Cardiac septum (tissue), 1 donor: ENCODE data around the gene MAD1L1. TPM values are rescaled to one million over a fixed set of nuclear protein-coding genes. Genes with fewer than 3 reads are reported as not detected.

Source experiments
- DNase-seq: peaks from one replicate; pipeline ENCODE4 v3.0.0-alpha.2; 2020; ENCODE audit warnings: low spot score
- intact Hi-C: fragments of 100-400 bp; cut with DNase I; formaldehyde crosslinking; loops from one replicate; pipeline ENCODE4 v1.14.0; 2022
- total RNA-seq: library from RNA; stranded (reverse); fragmentation: NEBNext Ultra II Directional; extraction: Animal tissue kit (Norgen Biotek cat#: 25700); gene quantifications from one replicate; pipeline ENCODE4 v1.2.1, GENCODE V29; 2021
- donor health status: DM: no; HTN: no; CAD: no.

The MAD1L1 gene
- total RNA-seq, 1 donor from 2014 or later, result 13.5 TPM

DNA sequence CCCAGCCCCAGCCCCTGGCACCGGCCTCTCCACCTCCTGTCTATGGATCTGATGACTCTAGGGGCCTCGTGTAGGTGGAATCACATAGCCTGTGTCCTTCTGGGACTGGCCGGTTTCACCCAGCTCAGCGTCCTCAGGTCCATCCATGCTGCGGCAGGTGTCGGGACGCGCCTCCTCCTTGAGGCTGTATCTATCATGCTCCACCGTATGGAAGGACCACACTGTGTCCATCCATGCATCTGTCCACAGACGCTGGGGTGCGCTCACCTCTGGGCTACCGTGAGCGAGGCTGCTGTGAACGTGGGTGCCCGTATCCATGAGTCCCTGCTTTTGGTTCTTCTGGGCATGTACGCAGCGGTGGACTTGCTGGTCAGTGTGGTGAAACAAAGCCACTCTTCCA is 281.1 kb downstream of the MAD1L1 start:
- intact Hi-C loops, result no loop called here
- DNase-seq, result no peak

DNA sequence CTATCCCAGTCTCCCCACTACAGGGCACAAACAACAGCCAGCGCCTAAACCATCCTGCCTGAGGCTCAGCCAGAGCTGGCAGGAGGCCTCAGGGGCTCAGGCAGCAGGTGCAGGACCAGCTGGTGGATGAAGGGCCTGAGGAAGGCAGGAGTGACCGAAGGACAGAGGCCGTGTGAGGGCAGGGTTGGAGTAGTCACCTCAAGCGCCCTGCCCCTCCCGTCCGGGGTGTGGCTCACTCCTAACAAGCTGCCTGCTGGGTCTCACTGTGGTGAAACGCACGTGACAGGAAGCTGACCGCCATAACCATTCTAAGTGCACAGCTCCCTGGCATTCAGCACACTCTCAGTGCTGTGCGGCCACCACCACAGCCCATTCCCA is 281.6 kb downstream of the MAD1L1 start:
- intact Hi-C loops, result no loop called here
- no peak for DNase-seq

DNA sequence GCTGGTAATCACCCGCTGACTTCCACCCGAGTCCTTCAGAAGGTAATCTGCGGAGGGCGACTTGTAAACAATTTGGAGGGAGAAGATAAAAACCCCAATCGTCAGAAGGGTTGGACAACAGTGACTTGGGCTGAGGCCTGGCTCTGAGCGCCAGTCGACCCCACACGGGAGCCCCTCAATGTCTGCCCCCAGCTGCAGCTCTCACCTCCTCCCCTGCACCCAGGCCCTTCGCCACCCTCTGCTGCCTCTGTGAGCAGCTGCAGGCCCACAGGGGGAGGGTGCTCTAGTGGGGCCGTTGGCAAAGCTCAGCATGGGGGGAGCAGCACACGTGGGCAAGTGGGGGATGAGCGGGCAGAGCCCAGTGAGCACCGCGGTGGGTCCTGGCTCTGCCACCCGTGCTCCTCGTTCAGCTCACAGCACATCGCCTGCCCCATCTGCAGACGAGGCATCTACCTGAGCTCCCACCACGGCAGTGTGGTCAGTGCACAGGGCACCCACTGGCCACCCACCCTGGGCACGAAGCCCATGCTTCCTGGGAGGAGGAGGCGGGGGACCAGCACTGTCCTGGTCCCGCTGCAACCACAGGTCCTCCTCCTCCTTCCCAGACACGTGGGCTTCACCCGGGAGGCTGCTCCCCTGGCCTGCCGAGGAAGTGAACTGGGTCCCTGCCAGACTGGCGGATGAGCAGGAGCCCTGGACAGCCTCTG is 282.1 kb downstream of the MAD1L1 start:
- no peak for DNase-seq
- intact Hi-C loops, result no loop called here

DNA sequence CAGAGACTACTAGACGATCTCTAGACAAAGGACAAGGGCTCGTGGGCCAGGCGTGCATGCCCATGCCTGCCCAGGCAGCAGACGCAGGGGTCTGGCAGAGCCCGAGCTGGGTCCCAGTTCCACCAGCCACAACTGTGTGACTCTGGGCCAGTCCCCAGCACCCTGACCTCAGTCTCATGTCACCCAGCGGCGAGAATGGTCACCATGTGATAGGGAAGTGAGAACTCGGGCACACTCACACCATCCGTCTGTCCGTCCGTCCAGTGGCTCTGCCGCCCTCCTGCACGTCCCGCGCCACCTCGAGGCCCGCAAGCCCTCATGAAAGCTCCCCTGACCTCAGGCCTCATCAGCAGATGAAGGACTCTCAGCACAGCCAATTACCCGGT is 282.7 kb downstream of the MAD1L1 start:
- no peak for DNase-seq

DNA sequence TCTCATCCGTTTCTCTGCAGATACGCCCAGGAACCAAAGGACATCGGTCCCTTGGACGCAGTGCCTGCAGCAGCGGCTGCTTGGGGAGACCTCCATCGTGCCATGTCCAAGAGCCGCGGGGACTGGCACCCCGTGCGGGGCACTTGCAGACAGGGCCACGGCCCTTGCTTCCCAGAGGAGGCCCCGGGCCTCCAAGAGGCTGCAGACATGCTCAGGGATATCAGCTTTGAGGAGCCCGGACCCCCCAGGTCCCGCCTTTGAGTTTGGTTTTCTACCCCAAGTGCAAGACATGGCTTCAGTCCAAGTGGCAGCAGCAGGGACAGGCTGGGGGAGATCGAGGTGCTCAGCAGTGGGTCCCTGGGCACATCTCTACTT is 283.1 kb downstream of the MAD1L1 start:
- intact Hi-C loops, result no loop called here
- no peak for DNase-seq

More for the DNA sequence above, 282.7 kb downstream of the MAD1L1 start:
- intact Hi-C loops, result no loop called here

DNA sequence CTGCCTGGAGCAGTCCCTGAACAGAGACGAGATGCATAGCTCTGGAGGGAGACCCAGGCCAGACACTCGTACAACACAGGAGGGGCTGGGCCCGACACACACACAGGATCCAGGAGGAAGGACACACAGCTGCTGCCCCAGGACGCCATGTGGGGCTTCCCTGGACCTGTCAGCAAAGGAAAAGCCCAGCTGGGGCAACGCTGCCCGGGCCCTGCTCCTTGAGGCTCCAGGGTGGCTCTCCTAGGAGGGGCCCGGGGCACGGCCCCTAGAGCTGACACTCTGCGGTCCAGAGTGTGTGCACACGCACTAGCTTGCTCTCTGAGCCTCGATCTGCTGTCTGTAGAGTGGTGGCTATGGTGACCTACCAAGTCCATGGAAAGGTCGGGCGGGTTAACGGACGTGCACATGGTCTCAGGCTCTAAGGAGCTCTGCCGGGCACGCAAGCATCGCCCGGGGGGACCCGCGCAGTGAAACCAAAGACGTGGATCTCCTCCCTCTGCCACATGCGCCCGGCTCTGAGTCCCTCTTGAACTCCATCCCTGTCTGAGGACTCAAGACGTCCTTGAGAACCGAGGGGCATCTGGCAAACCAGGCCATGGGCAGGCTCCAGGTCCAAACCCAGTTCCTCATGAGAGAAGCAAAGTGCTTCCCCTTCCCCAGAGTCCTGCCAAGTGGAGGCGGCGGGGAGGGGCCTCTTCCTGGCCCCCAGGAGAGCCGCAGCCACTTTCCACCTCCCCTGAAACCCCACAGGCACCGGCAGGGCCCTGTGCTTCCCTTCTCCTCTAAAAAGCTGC is 283.7 kb downstream of the MAD1L1 start:
- peak; percentile 62 for DNase-seq
- intact Hi-C loops, result no loop called here

DNA sequence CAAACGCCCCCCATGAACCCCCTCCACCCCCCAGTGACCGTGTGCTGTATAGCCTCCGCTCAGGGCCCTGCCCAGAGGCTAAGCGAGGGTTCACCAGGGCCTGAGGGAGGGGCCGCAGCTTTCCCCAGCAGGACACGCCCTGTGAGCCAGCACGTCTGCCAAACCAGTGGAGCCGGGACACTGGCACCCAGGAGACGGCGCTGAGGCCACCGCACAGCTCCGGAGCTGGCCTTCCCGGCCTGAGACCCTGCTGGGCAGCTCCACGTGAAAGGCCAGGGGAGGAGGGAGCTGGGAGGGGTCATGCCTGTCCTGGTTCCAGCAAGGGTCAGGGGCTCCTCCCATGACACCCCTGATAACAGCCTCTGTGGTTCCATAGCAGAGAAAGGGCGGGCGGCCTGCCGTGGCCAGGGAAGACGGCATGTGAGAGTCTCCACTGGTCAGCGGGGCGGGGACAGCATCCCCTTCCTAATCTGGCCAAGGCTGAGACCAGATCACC is 284.4 kb downstream of the MAD1L1 start:
- intact Hi-C loops, result no loop called here
- DNase-seq, result peak; percentile 75

DNA sequence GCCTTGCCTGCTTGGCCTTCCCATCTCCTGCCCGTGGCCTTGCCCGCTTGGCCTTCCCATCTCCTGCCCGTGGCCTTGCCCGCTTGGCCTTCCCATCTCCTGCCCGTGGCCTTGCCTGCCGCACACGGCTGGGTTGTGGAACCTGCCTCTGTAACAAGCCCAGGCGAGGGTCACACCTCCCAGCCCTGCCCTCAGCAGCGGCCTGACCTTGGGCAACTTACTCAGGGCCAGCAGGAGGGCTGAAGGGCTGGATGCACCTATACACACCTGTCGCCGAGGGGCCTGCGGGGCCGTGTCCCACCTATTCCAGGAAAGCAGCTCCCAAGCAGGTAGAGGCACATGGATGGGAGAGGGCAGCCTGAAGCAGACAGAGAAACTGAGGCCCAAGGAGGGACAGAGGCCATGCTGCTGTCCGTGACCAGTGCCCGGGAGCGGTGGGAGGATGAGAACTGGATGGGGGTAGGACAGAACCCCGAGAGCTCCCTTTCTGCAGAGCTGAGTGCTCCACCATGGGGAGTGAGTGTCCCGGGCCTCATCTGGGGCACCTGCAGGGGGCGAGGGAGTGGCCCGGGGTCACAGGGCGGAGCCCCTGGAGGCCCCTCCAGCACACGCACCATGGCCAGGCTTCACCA is 285.0 kb downstream of the MAD1L1 start:
- peak; percentile 66 for DNase-seq
- intact Hi-C loops, result no loop called here

DNA sequence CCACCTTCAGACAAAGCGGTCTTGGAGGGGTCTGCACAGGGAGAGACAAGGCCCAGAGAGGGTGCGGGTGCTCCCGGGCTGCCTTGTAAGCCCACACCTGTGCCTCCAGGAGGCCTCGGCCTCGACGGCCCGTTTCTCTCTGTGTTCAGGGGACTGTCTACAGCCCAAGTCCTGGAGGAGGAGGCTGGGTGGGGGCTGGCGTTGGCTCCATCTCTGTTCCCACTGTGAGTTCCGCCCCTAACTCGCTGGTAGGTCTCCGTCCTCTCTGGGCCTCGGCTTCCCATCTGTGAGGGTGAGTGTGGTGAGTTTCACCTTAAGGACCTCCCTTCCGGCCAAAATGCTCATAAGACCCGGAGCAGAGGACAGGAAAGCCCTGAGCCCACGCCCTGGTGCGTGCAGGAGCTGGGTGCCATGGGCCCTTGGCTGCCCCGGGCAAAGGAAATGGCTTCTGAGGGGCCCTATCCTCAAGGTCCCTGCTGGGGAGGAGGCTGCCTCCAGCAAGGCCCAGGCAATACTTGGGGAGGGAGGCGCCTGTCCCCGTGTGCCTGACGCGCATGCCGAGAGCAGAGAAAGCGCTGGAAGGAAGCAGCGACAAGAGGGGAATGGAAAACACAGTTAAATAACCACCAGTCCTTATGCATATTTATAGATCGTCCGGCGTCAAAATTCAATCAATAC is 285.8 kb downstream of the MAD1L1 start:
- intact Hi-C loops, result no loop called here
- DNase-seq, result no peak

DNA sequence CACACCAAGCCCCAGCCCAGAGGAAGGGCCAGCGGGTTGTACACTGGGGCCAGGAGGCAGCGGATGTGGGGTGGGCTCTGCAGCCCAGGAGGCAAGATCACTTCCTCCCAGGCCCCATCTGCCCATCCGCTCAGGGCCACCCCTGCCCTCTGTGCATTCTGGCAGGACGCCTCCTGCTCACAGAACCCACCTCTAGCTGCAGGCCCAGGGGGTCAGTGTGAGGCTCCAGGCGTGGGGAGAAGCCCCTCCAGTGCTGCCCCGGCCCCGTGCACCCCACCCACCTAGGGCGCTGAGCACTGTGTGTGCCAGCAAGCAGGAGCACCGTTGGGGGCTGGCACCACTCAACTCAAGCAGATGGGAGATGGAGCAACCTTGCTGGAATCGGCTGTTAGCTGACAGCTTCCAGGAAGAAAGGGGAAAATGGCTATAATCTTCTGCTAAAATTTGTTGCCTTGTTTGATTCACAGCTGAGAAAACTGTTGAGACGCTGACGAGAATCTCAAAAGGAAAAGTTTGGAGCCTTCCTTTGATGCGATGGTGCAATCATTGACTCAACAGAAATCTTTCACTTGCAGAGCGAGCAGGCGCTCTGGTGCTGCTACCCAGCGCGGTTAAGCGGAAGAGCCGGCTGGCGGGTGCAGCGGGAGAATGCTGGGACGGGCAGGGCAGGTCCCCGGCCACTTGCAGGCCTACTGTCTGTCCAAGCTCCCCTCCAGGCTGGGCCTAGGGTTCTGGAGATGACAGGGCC is 286.5 kb downstream of the MAD1L1 start:
- intact Hi-C loops, result no loop called here
- DNase-seq, result no peak

DNA sequence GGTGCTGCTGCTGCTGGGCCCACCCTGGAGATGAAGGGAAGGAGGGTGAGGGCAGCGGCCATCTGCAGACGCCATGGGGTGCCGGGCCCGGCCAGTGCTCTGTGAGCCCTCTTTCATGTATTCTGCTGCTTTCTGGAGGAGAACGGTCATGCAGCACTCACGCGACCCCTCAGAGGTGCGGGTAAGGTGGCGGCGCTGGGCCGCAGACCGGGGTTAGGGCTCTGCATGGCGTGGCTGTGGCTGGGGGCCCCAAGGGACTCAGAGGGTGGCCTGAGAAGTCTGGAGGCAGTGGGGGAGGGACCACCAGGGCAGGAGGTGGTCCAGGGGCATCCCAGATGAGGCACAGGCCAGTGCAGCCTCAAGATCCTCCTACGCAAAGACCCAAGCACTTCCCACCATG is 287.2 kb downstream of the MAD1L1 start:
- intact Hi-C loops, result no loop called here
- DNase-seq, result no peak

DNA sequence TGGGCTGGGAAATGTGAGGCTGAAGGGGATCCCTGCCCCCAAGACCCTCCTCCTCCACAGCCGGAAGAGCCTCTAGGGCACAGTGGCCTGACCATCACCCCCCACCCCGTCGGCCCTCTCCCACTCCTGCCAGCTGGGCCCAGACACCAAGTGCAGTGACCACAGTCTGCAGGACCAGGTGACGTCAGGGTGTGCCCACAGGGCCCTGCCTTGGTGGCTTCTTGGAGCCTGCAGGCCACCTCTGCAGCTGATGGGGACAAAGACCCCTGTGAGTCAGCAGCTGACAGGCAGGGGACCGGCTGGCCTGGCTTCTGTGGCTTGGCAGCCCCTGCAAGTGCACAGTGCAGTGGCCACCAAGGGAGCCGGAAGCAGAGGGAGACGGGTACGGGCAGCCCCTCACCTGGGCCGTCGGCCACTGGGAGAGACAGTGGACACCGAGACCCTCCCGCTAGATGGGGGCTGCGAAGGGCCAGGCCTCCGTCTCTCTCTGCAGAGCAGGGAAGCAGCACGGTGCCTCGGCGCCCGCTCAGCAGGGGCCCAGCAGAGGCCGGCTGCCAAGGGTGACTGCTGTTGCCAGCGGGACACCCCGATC is 288.0 kb downstream of the MAD1L1 start:
- intact Hi-C loops, result no loop called here
- no peak for DNase-seq

DNA sequence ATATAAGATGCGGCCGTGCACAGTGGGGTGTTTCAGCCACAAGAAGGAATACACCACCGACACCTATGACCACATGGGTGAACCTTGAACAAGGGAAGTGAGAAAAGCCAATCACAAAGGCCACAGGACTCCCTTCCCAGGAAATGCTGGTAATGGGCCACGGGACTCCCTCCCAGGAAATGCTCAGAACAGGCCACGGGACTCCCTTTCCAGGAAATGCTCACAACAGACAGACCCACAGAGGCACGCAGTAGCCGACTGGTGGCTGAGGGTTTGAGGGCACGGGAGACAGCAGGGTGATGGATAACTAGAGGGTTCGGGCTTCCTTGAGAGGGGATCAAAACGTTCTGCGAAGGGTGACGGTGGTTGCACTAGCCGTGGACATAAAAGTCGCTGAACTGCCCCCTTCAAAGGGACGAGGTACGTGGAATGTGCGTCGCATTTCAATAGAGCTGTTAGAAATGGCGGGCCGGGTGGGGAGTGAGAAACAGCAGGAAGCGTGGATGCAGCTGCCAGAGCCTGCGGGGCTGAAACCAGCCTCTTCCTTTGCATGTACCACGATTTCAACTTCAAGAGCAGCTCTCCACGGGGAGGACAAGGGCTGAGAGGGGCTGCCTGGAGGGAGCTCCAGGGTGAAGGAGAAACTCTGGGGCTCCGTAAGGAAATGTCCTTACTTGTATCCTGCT is 288.7 kb downstream of the MAD1L1 start:
- DNase-seq, result no peak
- intact Hi-C loops, result no loop called here

DNA sequence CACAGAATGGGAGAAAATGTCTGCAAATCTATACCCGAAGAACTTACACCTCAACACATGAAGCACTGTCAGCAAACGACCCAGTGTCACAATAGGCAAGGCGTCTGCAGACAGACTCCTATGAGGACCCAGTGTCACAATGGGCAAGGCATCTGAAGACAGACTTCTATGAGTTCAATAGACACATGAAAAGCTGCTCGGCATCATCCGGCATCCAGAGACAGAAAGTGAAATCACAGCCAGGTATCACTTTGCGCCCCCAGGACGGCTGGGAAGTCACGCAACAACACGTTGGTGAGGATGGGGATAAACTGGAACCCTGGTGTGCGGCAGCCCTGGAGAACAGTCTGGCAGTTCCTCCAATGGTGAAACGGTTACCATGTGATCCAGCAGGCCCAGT is 289.4 kb downstream of the MAD1L1 start:
- intact Hi-C loops, result no loop called here
- DNase-seq, result no peak

DNA sequence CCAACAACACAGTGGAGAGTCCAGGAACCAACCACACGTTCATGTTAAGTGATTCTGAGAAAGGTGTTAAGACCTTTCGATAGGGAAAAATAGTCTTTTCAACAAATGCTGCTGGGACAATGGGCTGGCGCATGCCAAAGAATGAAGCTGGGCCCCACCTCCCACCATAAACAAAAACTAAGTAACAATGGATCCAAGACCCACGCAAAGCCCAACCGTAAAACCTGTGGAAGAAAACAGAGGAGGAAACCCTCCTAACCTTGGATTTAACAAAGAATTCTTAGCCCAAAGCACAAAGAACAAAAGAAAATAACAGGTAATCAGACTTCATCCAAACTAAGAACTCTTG is 289.8 kb downstream of the MAD1L1 start:
- no peak for DNase-seq
- intact Hi-C loops, result no loop called here

DNA sequence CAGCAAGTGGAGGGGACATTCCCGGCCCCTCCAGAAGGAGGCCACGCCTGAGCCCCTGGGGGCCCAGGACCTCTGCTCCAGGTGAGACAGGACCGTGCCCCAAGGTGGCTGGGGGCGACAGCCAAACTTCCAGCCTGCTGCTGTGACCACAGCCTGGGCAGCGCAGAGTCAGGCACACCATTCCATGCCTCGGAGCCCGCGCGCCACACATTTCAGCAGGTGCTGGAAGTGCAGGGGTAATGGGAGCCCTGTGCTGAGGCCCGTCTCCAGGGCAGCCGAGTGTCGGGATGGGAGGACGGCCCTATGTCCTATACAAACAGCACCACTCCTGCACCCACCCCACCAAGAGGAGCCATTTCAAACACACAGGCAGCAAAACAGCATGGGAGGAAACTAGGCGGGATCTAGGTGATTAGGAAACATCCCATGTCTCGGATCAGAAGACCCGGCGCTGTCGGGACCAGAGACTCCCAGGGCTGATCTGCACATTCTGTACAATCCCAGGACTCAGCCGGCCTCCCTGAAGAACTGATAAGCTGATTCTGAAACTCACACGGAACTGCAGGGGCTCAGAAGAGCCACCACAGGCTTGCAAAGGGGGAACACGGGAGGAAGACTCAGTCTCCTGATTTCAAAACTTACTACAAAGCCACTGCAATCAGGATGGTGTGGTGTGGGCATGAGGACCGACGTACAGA is 290.4 kb downstream of the MAD1L1 start:
- no peak for DNase-seq
- intact Hi-C loops, result no loop called here

DNA sequence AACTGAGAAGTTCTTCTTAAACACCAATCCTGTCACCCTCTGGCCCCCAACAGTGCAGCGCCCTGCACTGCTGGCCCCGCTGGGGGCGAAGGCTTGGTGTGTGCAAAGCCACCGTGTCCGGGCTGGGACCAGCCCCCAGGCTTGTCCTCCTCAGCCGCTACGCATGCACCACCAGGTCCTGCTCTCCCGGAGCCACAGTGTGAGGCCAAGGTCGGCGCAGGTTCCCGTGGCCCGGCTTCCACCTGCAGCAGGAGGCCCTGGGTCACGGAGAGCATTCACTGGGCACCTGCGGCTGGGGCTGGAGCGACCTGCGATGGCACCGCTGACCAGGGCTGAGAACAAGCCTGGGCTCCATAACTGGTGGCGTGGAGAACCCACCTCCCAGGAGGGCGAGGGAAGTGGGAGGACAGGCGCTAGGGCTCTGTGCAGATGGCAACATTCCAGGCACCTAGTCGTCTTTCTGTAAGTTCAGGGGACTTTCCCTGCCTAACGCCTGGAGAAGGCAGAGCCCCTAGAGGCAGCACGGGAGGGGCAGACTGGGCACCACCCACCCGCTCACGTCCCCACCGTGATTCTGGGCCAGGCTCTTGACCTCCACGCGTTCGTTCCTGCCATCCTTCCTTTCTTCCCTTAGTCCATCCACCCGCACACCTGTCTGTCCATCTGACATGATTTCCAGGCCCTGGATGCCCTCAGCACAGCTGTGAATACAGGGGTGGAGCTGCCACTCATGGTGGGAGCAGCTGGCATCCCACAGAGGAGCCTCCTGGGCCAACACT is 291.1 kb downstream of the MAD1L1 start:
- DNase-seq, result no peak
- intact Hi-C loops, result no loop called here
